Activated B cell treated with CpG ODN at 0.5 μM for 24 hours (primary cell): ENCODE results near the gene GDPD5. TPM values are rescaled to one million over a fixed set of nuclear protein-coding genes. Genes with fewer than 3 reads are reported as not detected.

Experiments
- ATAC-seq: fragments of 200-7000 bp; cut with Tn5 transposase; one replicate; pipeline ENCODE4 v1.10.0; 2021; ENCODE audit warnings: low read depth, mild to moderate bottlenecking, moderate library complexity
- CTCF ChIA-PET: fragments of 350-600 bp; sonication (Branson Sonifier 250); formaldehyde crosslinking; loops from one replicate; lab custom pipeline; 2021; ENCODE audit warnings: antibody characterized with exemption; lab: Charles Lee
- POLR2A ChIA-PET: fragments of 350-600 bp; sonication (Branson Sonifier 250); formaldehyde crosslinking; loops from one replicate; lab custom pipeline; 2021; ENCODE audit warnings: antibody characterized with exemption; lab: Charles Lee
- DNase-seq: peaks from one replicate; pipeline ENCODE4 v3.0.0; 2022
- H3K27ac Mint-ChIP-seq: one replicate; pipeline ENCODE4 v1.8.0; 2020; ENCODE audit warnings: mixed read lengths
- H3K27me3 Mint-ChIP-seq: one replicate; pipeline ENCODE4 v1.8.0; 2021; ENCODE audit warnings: mixed read lengths
- H3K36me3 Mint-ChIP-seq: one replicate; pipeline ENCODE4 v1.8.0; 2021; ENCODE audit warnings: low read depth, mixed read lengths
- H3K4me1 Mint-ChIP-seq: one replicate; pipeline ENCODE4 v1.8.0; 2021; ENCODE audit warnings: mixed read lengths
- H3K4me3 Mint-ChIP-seq: one replicate; pipeline ENCODE4 v1.8.0; 2020; ENCODE audit warnings: mild to moderate bottlenecking, mixed read lengths
- H3K9me3 Mint-ChIP-seq: one replicate; pipeline ENCODE4 v1.8.0; 2020; ENCODE audit warnings: mixed read lengths
- CTCF ChIP-seq: fragments of 200-600 bp; IDR thresholded peaks from one replicate; pipeline ENCODE4 v1.8.0; 2022; ENCODE audit warnings: antibody characterized with exemption, mild to moderate bottlenecking
- intact Hi-C: fragments of 100-400 bp; cut with micrococcal nuclease; formaldehyde crosslinking; loops from one replicate; pipeline ENCODE4 v1.15.1; 2024
- total RNA-seq: library from RNA; stranded (reverse); gene quantifications from 2 replicates; pipeline ENCODE4 v1.2.3, GENCODE V29; 2022

GDPD5 gene
- total RNA-seq, 1 donor from 2014 or later = 22.2 TPM

GRCh38 chr11:75463106-75463774 is 62.5 kb downstream of the GDPD5 start:
- ATAC-seq (no peak), DNase-seq (no peak)
- Mint-ChIP-seq H3K4me1 (peaks cover 12% of the 10 kb centered on the region), H3K36me3 (peaks cover 9% of the 10 kb centered on the region), H3K4me3 (no peak overlapping the region), H3K9me3 (no peaks in the 10 kb centered on the region), H3K27me3 (no peaks in the 10 kb centered on the region), H3K27ac (no peak overlapping the region)
- ChIA-PET POLR2A (no interaction called here), CTCF (interaction anchor here (1.6 kb wide), 1 partner anchor 68 kb away, joined by 3 read pairs; no protein-coding TSS in a partner anchor)
- intact Hi-C loops = no loop called here
- TF ChIP-seq CTCF = no peak

DNA sequence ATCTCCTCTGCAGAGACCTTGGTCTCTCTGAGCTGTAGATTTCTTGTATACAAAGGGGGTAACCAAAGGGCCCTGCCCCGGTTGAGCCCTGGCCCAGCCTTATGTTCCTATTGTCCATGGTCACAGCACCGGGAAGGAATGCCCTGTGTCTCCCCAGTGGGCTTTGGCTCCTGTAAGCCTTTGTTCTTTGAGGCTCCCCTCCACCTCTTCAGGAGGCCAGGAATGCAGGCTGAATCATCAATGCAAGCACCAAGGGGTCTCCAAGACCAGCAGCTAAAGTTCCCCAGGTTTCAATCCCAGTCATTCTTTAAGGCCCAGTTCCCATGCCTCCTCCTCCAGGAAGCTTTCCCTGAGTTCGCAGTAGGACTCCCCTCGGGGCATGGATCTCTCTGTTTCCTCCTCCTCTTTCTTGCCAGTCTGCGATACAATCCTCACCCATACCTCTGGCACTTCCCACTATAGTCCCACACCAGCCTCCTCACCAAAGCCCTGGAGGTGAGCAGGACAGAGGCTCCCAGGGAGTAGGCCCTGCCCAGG is 63.6 kb downstream of the GDPD5 start:
- ChIA-PET POLR2A (no interaction called here), CTCF (interaction anchor here (1.6 kb wide), 1 partner anchor 70 kb away, joined by 3 read pairs; no protein-coding TSS in a partner anchor)
- no peak for TF ChIP-seq CTCF
- Mint-ChIP-seq H3K36me3 (peaks cover 7% of the 10 kb centered on the region), H3K4me1 (peaks cover 9% of the 10 kb centered on the region), H3K4me3 (no peak overlapping the region), H3K27ac (no peak overlapping the region), H3K9me3 (no peaks in the 10 kb centered on the region), H3K27me3 (no peaks in the 10 kb centered on the region)
- intact Hi-C loops = no loop called here
- ATAC-seq (no peak), DNase-seq (no peak)

- intact Hi-C loops = no loop called here
- Mint-ChIP-seq H3K27me3 (no peaks in the 10 kb centered on the region), H3K4me3 (no peak overlapping the region), H3K9me3 (no peaks in the 10 kb centered on the region), H3K4me1 (peaks cover 1% of the 10 kb centered on the region), H3K36me3 (peaks cover 7% of the 10 kb centered on the region), H3K27ac (no peak overlapping the region)
- ATAC-seq = no peak
- CTCF ChIA-PET = no interaction called here
- TF ChIP-seq CTCF = no peak
- POLR2A ChIA-PET = no interaction called here
- DNase-seq = no peak
These were observed 64.6 kb downstream of the GDPD5 start for GRCh38 chr11:75461151-75461550.

GRCh38 chr11:75456596-75457183 is 69.1 kb downstream of the GDPD5 start:
- no peak for DNase-seq
- TF ChIP-seq CTCF = no peak

DNA sequence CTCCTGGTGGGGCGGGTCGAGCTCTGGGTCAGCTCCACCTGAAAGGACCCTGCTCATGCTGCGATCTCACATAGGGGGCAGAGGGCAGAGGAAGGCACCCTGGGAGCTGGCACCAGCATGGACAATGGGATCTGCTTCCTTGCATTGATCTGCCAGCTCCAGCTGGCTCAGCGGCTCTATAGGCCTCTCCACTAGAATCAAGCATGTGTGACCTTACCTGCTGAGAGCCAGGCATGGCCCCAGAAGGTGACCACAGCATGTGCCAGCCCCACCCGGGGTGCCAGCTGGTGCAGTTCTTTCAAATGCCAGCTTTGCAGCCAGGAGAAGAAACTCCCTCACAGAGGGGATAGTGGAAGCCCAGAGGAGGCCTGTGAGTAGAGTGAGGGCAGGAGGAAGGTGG is 70.8 kb downstream of the GDPD5 start:
- H3K27me3 Mint-ChIP-seq = no peaks in the 10 kb centered on the region
- ChIA-PET POLR2A (interaction anchor here (0.5 kb wide), 1 partner anchor 418 kb away, joined by 4 read pairs; no protein-coding TSS in a partner anchor), CTCF (interaction anchor here (1.0 to 1.7 kb wide), 2 partner anchors 9 to 77 kb away, joined by 3 read pairs; no protein-coding TSS in a partner anchor)
- no peak overlapping the region for H3K4me3 Mint-ChIP-seq
- no peaks in the 10 kb centered on the region for H3K9me3 Mint-ChIP-seq
- TF ChIP-seq CTCF = no peak
- no peak for DNase-seq
- no peak overlapping the region for H3K27ac Mint-ChIP-seq
- H3K4me1 Mint-ChIP-seq = no peaks in the 10 kb centered on the region
- no peak for ATAC-seq
- peaks cover 10% of the 10 kb centered on the region for H3K36me3 Mint-ChIP-seq
- intact Hi-C loops = no loop called here

More at GRCh38 chr11:75456596-75457183, 69.1 kb downstream of the GDPD5 start:
- peaks cover 15% of the 10 kb centered on the region for H3K36me3 Mint-ChIP-seq
- no peak overlapping the region for H3K4me3 Mint-ChIP-seq
- no peak overlapping the region for H3K27ac Mint-ChIP-seq
- ChIA-PET POLR2A (no interaction called here), CTCF (no interaction called here)
- no peaks in the 10 kb centered on the region for H3K4me1 Mint-ChIP-seq
- H3K9me3 Mint-ChIP-seq = no peaks in the 10 kb centered on the region
- intact Hi-C loops = no loop called here
- H3K27me3 Mint-ChIP-seq = no peaks in the 10 kb centered on the region
- no peak for ATAC-seq
